GM18909 (cell line): ENCODE measurements around the gene EYS.

Source experiments
- ATAC-seq: cut with Tn5 transposase; IDR thresholded peaks from one replicate; pipeline ENCODE4 v1.9.1; 2021; ENCODE audit warnings: mild to moderate bottlenecking; ENCODE audit not compliant: unreplicated experiment, poor library complexity

EYS gene

DNA sequence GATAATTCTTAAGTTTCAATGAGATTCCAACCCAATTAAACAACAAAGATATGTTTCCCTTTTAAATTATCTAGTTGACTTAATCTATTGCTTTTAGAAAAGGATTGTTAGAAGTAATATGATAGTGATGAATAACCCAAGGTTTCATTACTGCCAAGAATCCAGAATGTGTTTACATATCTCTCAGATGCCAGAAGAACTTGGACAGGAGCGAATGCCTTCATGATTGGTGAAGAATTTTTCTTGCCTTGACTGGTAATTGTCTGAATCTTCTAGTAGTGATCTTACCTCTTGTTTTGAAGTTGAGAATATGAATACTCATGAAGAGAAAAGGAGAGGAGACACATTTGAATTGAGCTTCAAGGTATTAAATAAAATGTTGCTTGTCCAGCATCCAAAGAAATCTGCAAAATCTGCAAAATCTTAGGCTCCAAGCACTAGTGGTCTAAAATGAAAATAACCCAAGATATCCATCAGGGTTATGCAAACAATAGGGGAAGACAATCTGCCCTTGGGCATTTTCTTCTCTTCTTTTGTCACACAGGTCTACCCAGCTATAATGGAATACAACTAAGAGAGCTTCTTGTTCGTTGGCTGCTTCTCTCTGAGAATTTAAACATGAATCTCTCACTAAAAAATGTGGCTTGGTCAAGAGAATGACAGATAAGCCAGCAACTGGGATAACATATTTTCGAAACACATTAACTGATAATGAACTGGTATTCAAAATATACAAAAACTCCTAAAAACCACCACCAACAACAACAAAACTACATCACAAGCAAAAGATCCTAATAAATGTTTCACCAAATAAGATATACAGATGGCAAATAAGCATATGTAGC lies 928.9 kb downstream of the EYS start:
- ATAC-seq = no peak

- no peak for ATAC-seq
Observed at GRCh38 chr6:64776359-64776758, 930.7 kb downstream of the EYS start.

DNA sequence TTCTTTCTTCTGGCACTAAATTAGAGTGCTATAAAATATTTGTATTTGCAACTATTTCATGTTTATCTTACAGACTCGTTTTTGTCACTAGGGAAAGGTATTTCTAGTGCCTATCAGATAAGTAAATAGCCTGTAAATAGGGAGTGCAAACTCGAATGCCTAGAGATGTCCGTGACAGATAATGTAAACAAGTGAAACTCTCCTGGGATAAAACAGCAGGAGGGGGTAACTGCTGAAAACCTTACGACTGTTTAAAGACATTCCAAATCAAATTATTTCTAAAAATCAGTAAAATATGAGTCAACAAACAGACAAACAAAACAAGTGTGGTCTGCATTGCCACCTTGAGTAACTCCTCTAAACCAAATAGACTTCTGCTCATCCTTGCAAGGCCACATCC lies 932.1 kb downstream of the EYS start:
- no peak for ATAC-seq

- no peak for ATAC-seq
Observed at GRCh38 chr6:64750910-64751309, 956.1 kb downstream of the EYS start.

GRCh38 chr6:64737418-64737817 lies 969.6 kb downstream of the EYS start:
- no peak for ATAC-seq

DNA sequence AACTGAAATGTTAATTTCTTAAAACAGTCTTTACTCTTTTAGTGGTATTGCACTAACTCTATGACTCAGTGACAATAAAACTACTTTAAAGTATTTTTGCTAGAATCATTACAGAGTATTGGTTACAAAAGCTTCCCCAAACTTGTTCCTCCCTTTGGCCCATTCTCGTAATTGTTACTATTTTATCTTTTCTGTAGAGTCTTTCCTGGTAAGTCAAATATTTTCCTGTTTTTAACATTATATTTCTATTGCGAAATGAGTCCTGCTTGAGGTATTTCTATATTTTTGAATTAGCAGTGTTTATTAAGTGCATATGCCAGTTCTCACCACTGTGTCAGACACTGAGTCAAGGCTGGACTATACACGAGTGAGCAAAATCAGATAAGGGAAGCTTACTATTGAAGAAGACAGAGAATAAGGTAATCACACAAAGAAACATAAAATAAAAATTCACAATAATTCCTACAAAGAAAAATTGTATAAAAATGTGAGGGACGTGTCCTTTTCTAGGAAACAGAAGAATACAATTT lies 970.5 kb downstream of the EYS start:
- no peak for ATAC-seq

- no peak for ATAC-seq
Observed at GRCh38 chr6:64733433-64733832, 973.6 kb downstream of the EYS start.

GRCh38 chr6:64732888-64733287 lies 974.1 kb downstream of the EYS start:
- ATAC-seq = no peak

GRCh38 chr6:64729522-64729921 lies 977.5 kb downstream of the EYS start:
- ATAC-seq = no peak

- no peak for ATAC-seq
Observed at GRCh38 chr6:64727075-64727474, 980.0 kb downstream of the EYS start.

DNA sequence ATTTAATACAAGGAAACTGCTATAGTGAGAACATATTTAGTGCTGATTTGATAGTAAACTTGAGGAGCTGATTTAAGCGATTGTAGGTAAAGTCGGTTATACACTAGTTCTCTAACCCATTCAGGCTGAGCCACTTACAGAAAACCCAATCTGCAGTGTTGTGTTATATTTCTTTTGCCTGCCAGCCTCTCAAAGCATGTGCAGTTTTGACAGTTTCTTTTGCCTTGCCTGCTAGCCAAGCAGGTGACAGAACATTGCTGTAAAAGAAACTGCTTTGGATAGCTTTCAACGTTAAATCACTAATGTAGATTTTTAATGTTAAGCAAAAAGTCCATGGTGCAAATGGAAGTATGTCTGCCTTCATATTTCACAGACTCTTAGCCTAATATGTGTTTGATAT lies 982.9 kb downstream of the EYS start:
- ATAC-seq = no peak

DNA sequence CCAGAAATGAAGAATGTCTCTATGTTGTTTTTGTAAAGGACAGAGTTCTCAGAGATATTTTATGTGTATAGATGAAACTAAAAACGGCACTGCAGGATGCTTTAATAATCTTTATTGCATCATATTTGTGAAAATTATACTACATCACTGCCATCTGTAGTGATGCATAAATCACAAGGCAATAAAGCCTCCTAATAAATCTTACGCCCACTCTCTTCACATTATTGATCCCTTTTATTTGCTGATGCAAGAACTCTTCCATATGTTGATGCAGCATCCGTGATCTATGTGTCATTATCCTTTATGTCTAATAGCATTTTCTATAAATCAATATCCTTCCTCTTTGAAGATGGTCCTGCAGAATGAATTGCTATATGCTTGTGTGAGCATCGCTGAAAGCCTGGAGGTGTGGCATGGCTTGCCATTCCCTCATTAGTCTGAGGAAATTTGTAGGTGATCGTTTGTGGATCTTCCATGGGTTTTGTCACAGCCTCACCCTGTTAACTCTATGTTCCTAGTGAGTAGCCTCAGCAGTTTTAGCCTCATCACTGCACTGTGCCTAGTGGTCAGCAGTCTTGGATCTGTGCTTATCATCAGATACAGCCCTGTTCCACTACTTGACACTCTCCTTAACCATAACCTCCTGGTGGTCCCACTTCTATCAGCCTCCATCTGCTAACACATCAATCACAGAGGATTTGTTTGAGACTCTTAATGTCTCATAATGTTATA lies 983.5 kb downstream of the EYS start:
- ATAC-seq = no peak

- no peak for ATAC-seq
Observed at GRCh38 chr6:64721865-64722264, 985.2 kb downstream of the EYS start.

GRCh38 chr6:64717281-64717680 lies 989.7 kb downstream of the EYS start:
- ATAC-seq = no peak

DNA sequence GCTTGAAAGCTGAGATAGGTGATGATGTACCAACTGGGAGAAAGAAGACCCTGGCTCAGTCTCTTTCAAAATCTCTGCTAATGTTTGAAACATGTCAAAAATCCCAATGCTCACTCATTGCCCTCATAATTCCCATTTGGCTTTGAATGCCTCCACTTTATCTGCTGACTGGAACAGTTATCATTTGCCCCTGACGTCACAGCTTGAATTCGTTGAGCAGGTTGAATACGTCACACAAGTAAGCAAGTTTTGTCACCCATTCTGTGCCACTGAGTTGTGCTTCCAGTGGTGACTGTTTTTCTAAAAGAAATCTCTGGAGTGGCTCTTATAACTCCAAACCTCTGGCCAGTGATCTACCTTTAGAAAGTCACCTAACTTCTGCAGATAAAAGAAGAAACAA lies 991.4 kb downstream of the EYS start:
- no peak for ATAC-seq

DNA sequence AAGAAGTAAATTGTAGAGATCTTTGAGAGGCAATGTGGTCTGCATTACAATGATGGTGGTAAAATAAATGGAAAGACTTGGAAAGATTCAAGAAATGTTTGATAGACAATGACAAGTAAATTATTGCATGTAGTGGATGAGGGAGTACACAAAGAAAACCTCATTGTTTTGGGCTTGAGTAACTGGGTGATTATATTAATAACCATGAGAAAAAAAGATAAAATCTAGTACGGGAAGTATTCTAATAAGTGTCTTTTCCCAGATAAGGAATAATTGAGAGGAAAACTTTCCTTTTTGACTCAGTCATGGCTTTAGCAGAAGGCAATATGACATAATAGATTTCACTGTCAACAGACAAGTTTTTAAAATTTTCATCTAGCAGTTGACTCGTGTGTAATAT lies 993.0 kb downstream of the EYS start:
- no peak for ATAC-seq

GRCh38 chr6:64713175-64713574 lies 993.9 kb downstream of the EYS start:
- no peak for ATAC-seq

GRCh38 chr6:64712606-64713005 lies 994.4 kb downstream of the EYS start:
- ATAC-seq = no peak

DNA sequence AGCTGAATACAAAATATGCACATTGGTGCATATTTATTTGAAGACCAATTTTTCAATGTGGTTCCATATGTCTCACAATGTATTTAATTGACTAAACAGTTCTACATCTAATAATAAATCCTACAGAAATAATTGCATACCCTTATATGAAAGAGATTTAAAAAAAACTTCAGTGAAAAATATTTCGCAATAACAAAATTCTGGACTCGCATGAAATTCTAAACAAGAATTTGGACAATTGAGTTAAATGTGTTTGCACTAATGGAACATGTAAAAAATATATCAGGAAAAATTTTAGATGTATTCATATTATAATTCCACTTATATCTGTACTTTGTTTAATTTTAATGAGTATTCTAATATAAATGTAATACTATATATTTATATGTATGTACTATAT lies 1003.1 kb downstream of the EYS start:
- no peak for ATAC-seq

- ATAC-seq = no peak
Observed at GRCh38 chr6:64696053-64696452, 1011.0 kb downstream of the EYS start.

- no peak for ATAC-seq
Observed at GRCh38 chr6:64694356-64694755, 1012.7 kb downstream of the EYS start.

GRCh38 chr6:64691064-64691463 lies 1016.0 kb downstream of the EYS start:
- ATAC-seq = no peak
